LNCaP clone FGC (cell line): ENCODE measurements around the gene ZNF860.
A peak's percentile ranks its signal among the peaks of the same experiment; 100 is the strongest.

Experiments used
- DNase-seq: peaks from one replicate; pipeline ENCODE4 v3.0.0-alpha.2; 2011; ENCODE audit warnings: low read depth
- H3K4me3 ChIP-seq: 2 replicates; pipeline ENCODE4 v1.5.1; 2011; ENCODE audit warnings: mild to moderate bottlenecking, low read depth, low read length, control low read depth
- TF ChIP-seq, protein P1 (sequence below): IDR thresholded peaks from 2 replicates; pipeline ENCODE4 v1.5.1; 2012; ENCODE audit warnings: mild to moderate bottlenecking; ENCODE audit not compliant: control insufficient read depth, insufficient read depth; ENCODE audit errors: extremely low read depth

The ZNF860 gene

GRCh38 chr3:31977736-31978135 is 3.8 kb upstream of the ZNF860 start:
- no peak overlapping the region for H3K4me3 ChIP-seq
- TF ChIP-seq, protein P1, sequence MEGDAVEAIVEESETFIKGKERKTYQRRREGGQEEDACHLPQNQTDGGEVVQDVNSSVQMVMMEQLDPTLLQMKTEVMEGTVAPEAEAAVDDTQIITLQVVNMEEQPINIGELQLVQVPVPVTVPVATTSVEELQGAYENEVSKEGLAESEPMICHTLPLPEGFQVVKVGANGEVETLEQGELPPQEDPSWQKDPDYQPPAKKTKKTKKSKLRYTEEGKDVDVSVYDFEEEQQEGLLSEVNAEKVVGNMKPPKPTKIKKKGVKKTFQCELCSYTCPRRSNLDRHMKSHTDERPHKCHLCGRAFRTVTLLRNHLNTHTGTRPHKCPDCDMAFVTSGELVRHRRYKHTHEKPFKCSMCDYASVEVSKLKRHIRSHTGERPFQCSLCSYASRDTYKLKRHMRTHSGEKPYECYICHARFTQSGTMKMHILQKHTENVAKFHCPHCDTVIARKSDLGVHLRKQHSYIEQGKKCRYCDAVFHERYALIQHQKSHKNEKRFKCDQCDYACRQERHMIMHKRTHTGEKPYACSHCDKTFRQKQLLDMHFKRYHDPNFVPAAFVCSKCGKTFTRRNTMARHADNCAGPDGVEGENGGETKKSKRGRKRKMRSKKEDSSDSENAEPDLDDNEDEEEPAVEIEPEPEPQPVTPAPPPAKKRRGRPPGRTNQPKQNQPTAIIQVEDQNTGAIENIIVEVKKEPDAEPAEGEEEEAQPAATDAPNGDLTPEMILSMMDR: no peak
- DNase-seq: no peak

DNA sequence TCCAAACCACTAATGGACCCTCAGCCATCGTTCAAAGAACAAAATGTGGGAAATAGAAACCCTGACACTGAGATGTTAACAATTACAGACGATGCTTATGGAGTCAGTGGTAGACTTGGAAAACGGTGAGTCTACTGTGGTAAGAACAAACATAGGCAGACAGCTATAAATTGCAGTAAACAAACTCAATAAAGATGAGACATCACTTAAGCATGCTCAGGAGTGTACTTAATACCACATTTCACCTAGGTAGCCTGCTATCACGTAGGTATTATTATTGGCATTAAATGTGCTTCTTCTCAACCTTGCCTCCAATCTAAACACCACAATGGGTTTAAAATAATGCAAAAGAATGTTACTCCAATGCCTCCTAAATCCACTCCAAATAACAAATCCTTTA is 3.0 kb upstream of the ZNF860 start:
- peak; percentile 82 for DNase-seq
- TF ChIP-seq, protein P1: no peak
- H3K4me3 ChIP-seq: no peak overlapping the region

DNA sequence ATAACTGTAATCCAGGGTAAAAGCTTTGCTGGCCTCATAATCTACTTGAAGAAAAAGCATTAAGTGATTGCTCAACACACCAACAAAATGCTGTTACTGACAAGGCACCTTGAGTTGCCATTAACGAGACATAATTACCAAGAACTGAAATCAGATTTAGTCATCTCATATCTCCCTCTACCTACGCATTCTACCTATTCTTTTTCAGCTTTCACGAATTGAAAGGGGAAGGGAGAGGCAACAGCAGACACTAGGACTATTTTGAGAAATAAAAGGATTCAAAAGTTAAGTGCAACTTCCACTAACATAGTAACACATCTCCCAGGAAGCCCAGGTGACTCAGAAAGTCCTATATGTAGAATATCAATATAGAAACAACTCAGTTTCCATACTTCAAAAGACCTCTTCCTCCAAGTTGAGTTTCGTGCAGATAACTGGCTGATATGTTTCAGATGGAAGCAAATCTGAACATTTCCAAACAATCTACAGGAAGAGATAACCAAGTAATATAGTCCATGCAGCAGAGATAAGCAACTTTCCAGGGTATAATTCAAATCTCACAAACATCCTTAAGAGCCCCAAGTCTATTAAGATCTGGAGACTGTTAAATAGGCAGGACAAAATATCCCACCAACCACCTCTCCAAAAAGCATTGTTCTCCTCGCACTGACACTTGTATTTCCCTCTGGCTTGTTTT is 2.4 kb upstream of the ZNF860 start:
- no peak for DNase-seq
- TF ChIP-seq, protein P1: no peak
- H3K4me3 ChIP-seq: no peak overlapping the region

GRCh38 chr3:31980530-31981205 is 882 bp upstream of the ZNF860 start:
- TF ChIP-seq, protein P1: peak; percentile 30; the same call in 1 of the 2 replicates
- DNase-seq: peak; percentile 36
- H3K4me3 ChIP-seq: peak overlapping the region; percentile 42

GRCh38 chr3:31984321-31984720 is 2.8 kb downstream of the ZNF860 start:
- DNase-seq: no peak
- TF ChIP-seq, protein P1: no peak

GRCh38 chr3:31985831-31986230 is 4.3 kb downstream of the ZNF860 start:
- TF ChIP-seq, protein P1: no peak
- H3K4me3 ChIP-seq: no peak overlapping the region
- no peak for DNase-seq

More at GRCh38 chr3:31984321-31984720, 2.8 kb downstream of the ZNF860 start:
- no peak overlapping the region for H3K4me3 ChIP-seq
